Keratinocyte (primary cell): ENCODE data around the gene TRIM54. TPM values are rescaled to one million over a fixed set of nuclear protein-coding genes. Genes with fewer than 3 reads are reported as not detected.
A peak's percentile ranks its signal among the peaks of the same experiment; 100 is the strongest.

Experiments
- DNase-seq: peaks from one replicate; pipeline ENCODE4 v3.0.0-alpha.2; 2011; ENCODE audit warnings: low read depth, missing footprints, low spot score
- FAIRE-seq: peaks from 2 replicates; lab custom pipeline; 2011; peaks lifted over from hg19 to GRCh38; lab: Jason Lieb, UNC
- H2AFZ ChIP-seq: 2 replicates; pipeline ENCODE4 v1.6.0; 2012; ENCODE audit warnings: low read length, control low read depth, inconsistent platforms; ENCODE audit not compliant: control insufficient read depth
- H3K27ac ChIP-seq: 2 replicates; pipeline ENCODE4 v1.5.1; 2011; ENCODE audit warnings: low read length; ENCODE audit not compliant: control insufficient read depth, insufficient read depth
- H3K27me3 ChIP-seq: 3 replicates; pipeline ENCODE4 v1.6.0; 2011; ENCODE audit warnings: low read length; ENCODE audit not compliant: control insufficient read depth, insufficient read depth; ENCODE audit errors: extremely low read depth
- H3K36me3 ChIP-seq, 2 experiments: 2 replicates in 1 of 2; 3 replicates in 1 of 2; pipeline ENCODE4 v1.5.1; 2011; ENCODE audit warnings: low read length in 2 of 2, mild to moderate bottlenecking in 1 of 2; ENCODE audit not compliant: control insufficient read depth in 2 of 2, insufficient read depth in 2 of 2; ENCODE audit errors: extremely low read depth in 1 of 2
- H3K4me1 ChIP-seq: 3 replicates; pipeline ENCODE4 v1.5.1; 2011; ENCODE audit warnings: low read length; ENCODE audit not compliant: control insufficient read depth, insufficient read depth; ENCODE audit errors: extremely low read depth
- H3K4me2 ChIP-seq: 3 replicates; pipeline ENCODE4 v1.6.0; 2011; ENCODE audit warnings: low read depth, low read length; ENCODE audit not compliant: control insufficient read depth, insufficient read depth; ENCODE audit errors: extremely low read depth
- H3K4me3 ChIP-seq, 3 experiments: fragments of 200-600 bp in 1 of 3; sonication (generic) in 1 of 3; 2 replicates in 2 of 3; 3 replicates in 1 of 3; pipeline ENCODE4 v1.5.1; 2011 to 2016; ENCODE audit warnings: low read length in 3 of 3, mild to moderate bottlenecking in 3 of 3, control low read depth in 2 of 3, inconsistent platforms in 1 of 3, low read depth in 1 of 3, mixed read lengths in 1 of 3, mixed run types in 1 of 3, moderate library complexity in 1 of 3; ENCODE audit not compliant: control insufficient read depth in 2 of 3, insufficient read depth in 2 of 3; ENCODE audit errors: extremely low read depth in 1 of 3
- H3K79me2 ChIP-seq: 2 replicates; pipeline ENCODE4 v1.6.0; 2012; ENCODE audit warnings: low read length; ENCODE audit not compliant: control insufficient read depth, insufficient read depth
- H3K9ac ChIP-seq: 3 replicates; pipeline ENCODE4 v1.6.0; 2011; ENCODE audit warnings: low read length; ENCODE audit not compliant: control insufficient read depth, insufficient read depth; ENCODE audit errors: extremely low read depth
- H3K9me1 ChIP-seq: 3 replicates; pipeline ENCODE4 v1.6.0; 2011; ENCODE audit warnings: low read length; ENCODE audit not compliant: control insufficient read depth, insufficient read depth; ENCODE audit errors: extremely low read depth
- H3K9me3 ChIP-seq: 2 replicates; pipeline ENCODE4 v1.5.1; 2012; ENCODE audit warnings: low read depth, low read length; ENCODE audit not compliant: control insufficient read depth
- H4K20me1 ChIP-seq: 3 replicates; pipeline ENCODE4 v1.6.0; 2011; ENCODE audit warnings: low read length; ENCODE audit not compliant: control insufficient read depth, insufficient read depth; ENCODE audit errors: extremely low read depth
- CTCF ChIP-seq, 3 experiments: IDR thresholded peaks in 1 of 3; conservative IDR thresholded peaks in 1 of 3; optimal IDR thresholded peaks in 1 of 3; 2 replicates in 2 of 3; 3 replicates in 1 of 3; pipeline versions ENCODE3 to v1.5.1; 2011; ENCODE audit warnings: low read length in 3 of 3, mild to moderate bottlenecking in 3 of 3, moderate library complexity in 2 of 3, control low read depth in 1 of 3, inconsistent platforms in 1 of 3; ENCODE audit not compliant: insufficient read depth in 2 of 3; ENCODE audit errors: extremely low read depth in 1 of 3
- EZH2 ChIP-seq: IDR thresholded peaks from one replicate; pipeline ENCODE4 v1.6.1; 2012; ENCODE audit warnings: inconsistent platforms, mild to moderate bottlenecking, low read length, moderate library complexity
- dilution Hi-C: fragments of 300-500 bp; cut with MboI; formaldehyde crosslinking; loops from one replicate; pipeline ENCODE4 v1.7.0; 2020; ENCODE audit warnings: low sequenced_read_pairs; ENCODE audit not compliant: extremely low pct_ligation_motif_present
- polyA plus RNA-seq, 5 experiments: library from polyadenylated mRNA; depleted of rRNA in 3 of 5; stranded (reverse) in 3 of 5; stranded (forward) in 1 of 5; unstranded in 1 of 5; fragments of >200 nt; gene quantifications; 1 replicate in 1 of 5; 2 replicates in 3 of 5; 3 replicates in 1 of 5; pipeline versions ENCODE4 v1.2.1 to v1.2.3, GENCODE V29; 2011 to 2012; ENCODE audit warnings: missing spikeins in 2 of 5, low read depth in 1 of 5, low replicate concordance in 1 of 5

TRIM54 gene
- polyA plus RNA-seq, 1 donor (not counting 4 experiments of a cell fraction or from before 2014, with no cell fraction given) = not detected

GRCh38 chr2:27249159-27249890 lies 32.9 kb upstream of the TRIM54 start:
- Histone ChIP-seq H3K9me1 (no peaks in the 10 kb centered on the region), H3K4me3 (no peak overlapping the region), H4K20me1 (no peaks in the 10 kb centered on the region), H3K27ac (no peak overlapping the region), H3K4me1 (no peaks in the 10 kb centered on the region), H3K36me3 (peaks cover 3% of the 10 kb centered on the region in 2 experiments), H3K9ac (no peak overlapping the region), H2AFZ (no peak overlapping the region), H3K27me3 (peaks cover 14% of the 10 kb centered on the region), H3K9me3 (no peaks in the 10 kb centered on the region), H3K79me2 (no peaks in the 10 kb centered on the region), H3K4me2 (no peak overlapping the region)
- dilution Hi-C loops = no loop called here
- TF ChIP-seq EZH2 (no peak), CTCF (optimal IDR thresholded peaks at IDR 0.05 in 1 of 3, IDR thresholded peaks at IDR 0.05 in 1 of 3, conservative IDR thresholded peaks at IDR 0.05 in 1 of 3; ENCODE audit: extremely low read depth in 1 of 3, insufficient read depth in 2 of 3, low read length in 3 of 3) (no peak)
- DNase-seq = no peak
- no peak for FAIRE-seq

GRCh38 chr2:27249891-27250651 lies 32.2 kb upstream of the TRIM54 start:
- Histone ChIP-seq H3K27ac (no peak overlapping the region), H3K79me2 (no peaks in the 10 kb centered on the region), H3K9me3 (no peaks in the 10 kb centered on the region), H2AFZ (no peak overlapping the region), H4K20me1 (no peaks in the 10 kb centered on the region), H3K4me2 (no peak overlapping the region), H3K9ac (no peak overlapping the region), H3K4me3 (no peak overlapping the region), H3K36me3 (peaks cover 0 to 2% of the 10 kb centered on the region in 2 experiments), H3K9me1 (no peaks in the 10 kb centered on the region), H3K4me1 (no peaks in the 10 kb centered on the region), H3K27me3 (peaks cover 14% of the 10 kb centered on the region)
- no peak for FAIRE-seq
- dilution Hi-C loops = no loop called here
- TF ChIP-seq CTCF (optimal IDR thresholded peaks at IDR 0.05 in 1 of 3, IDR thresholded peaks at IDR 0.05 in 1 of 3, conservative IDR thresholded peaks at IDR 0.05 in 1 of 3; ENCODE audit: extremely low read depth in 1 of 3, insufficient read depth in 2 of 3, low read length in 3 of 3) (peak; percentile 56 to 89 (median 82)), EZH2 (no peak)
- no peak for DNase-seq
